Measurements from ENCODE around the gene AGO4. TPM values are rescaled to one million over a fixed set of nuclear protein-coding genes. Genes with fewer than 3 reads are reported as not detected.

AGO4 gene
- total and polyA plus RNA-seq, 2 of the 4 experiments (the other 2 are of a cell fraction): 8.2 to 9.2 TPM

GRCh38 chr1:35886577-35887431 is 79.0 kb downstream of the AGO4 start:
- TF ChIP-seq FOS (IDR thresholded peaks at IDR 0.05; ENCODE audit: low read depth, low read length) (no peak), NFE2L2 (IDR thresholded peaks at IDR 0.05; ENCODE audit: low read depth, low read length) (no peak), CHD1 (IDR thresholded peaks at IDR 0.05; ENCODE audit: low read depth, low read length) (no peak)
- peaks cover 15% of the 10 kb centered on the region for H3K9me1 ChIP-seq (ENCODE audit: insufficient read depth, low read length)
- H3K36me3 ChIP-seq (ENCODE audit: control insufficient read depth, insufficient read depth, low read length): peaks cover 4% of the 10 kb centered on the region; the same call in 1 of the 2 replicates
- H2AK9ac ChIP-seq (replicated peaks; ENCODE audit: low read depth, low read length, poor library complexity): no peak overlapping the region
- no peak overlapping the region for H2BK20ac ChIP-seq (ENCODE audit: low read depth, low read length)
- no peak overlapping the region for H3K23ac ChIP-seq (ENCODE audit: low read depth, low read length)
- 60% methylated on average over 1 of the region's 3 CpGs; no CpG with 5 or more reads in 1 of the 2 experiments for WGBS, 2 experiments (ENCODE audit: extremely low coverage in 2 of 2, insufficient read length in 1 of 2)
- H4K8ac ChIP-seq (ENCODE audit: low read depth in 2 of 2, low read length in 2 of 2): no peak overlapping the region
- peaks cover 18 to 48% of the 10 kb centered on the region in 2 experiments for H3K79me1 ChIP-seq (ENCODE audit: low read depth in 1 of 2, low read length in 2 of 2)
- peaks cover 14% of the 10 kb centered on the region for H3K4me1 ChIP-seq (ENCODE audit: control insufficient read depth, insufficient read depth, low read length)
- POLR2A ChIA-PET (ENCODE audit: unreplicated experiment): no interaction called here
- no peak overlapping the region for H3K27ac ChIP-seq (ENCODE audit: insufficient read depth, low read length)
- ATAC-seq (ENCODE audit: low read depth) (no peak), DNase-seq (peak; percentile 24)
- intact Hi-C loops (cut with micrococcal nuclease): no loop called here
- H3K4me3 ChIP-seq (ENCODE audit: insufficient read depth, low read depth, low read length): no peak overlapping the region
- no peak overlapping the region for H2BK15ac ChIP-seq (ENCODE audit: low read depth, low read length)
- no peak overlapping the region for H2AK5ac ChIP-seq (ENCODE audit: low read depth, low read length)
- no peaks in the 10 kb centered on the region for H3K9me3 ChIP-seq (ENCODE audit: control insufficient read depth, insufficient read depth, low read length)
- no peak overlapping the region for H4K91ac ChIP-seq (ENCODE audit: insufficient read depth, low read depth, low read length)
- dilution Hi-C loops (cut with HindIII; ENCODE audit: low sequenced_read_pairs, unreplicated experiment): no loop called here
- in situ Hi-C loops (cut with MboI; ENCODE audit: low sequenced_read_pairs): no loop called here
- no TSS peak for BruUV-seq (replicated peaks)
- no peak overlapping the region for H2AFZ ChIP-seq (replicated peaks; ENCODE audit: low read length, poor library complexity)
- CTCF ChIA-PET: no interaction called here
- 0 out of 2 replicates have a peak overlapping the region, but pooled peaks have one; percentile 20 for H3K9ac ChIP-seq (ENCODE audit: low read depth, low read length)
- H4K5ac ChIP-seq (ENCODE audit: low read depth, low read length): no peak overlapping the region
- H3K14ac ChIP-seq (replicated peaks; ENCODE audit: low read depth, low read length): no peak overlapping the region
- no peaks in the 10 kb centered on the region for H3K27me3 ChIP-seq (ENCODE audit: control insufficient read depth, insufficient read depth, low read length)
- H3K56ac ChIP-seq (ENCODE audit: extremely low read depth, insufficient read depth, low read length): no peak overlapping the region
- no peak overlapping the region for H3K4ac ChIP-seq (ENCODE audit: low read depth, low read length)
- no peak overlapping the region for H3K18ac ChIP-seq (ENCODE audit: low read depth, low read length)
- H3K4me2 ChIP-seq (ENCODE audit: low read depth, low read length): no peak overlapping the region; the same call in 1 of the 2 replicates
- no peak overlapping the region for H2BK5ac ChIP-seq (ENCODE audit: low read depth, low read length, poor library complexity, severe bottlenecking)
- no peak overlapping the region for H2BK120ac ChIP-seq (ENCODE audit: low read depth, low read length)
- H4K20me1 ChIP-seq (ENCODE audit: insufficient read depth, low read length): peaks cover 31% of the 10 kb centered on the region

Data from IMR-90 (cell line).